ENCODE data around the gene IGF2BP2.
A peak's percentile ranks its signal among the peaks of the same experiment; 100 is the strongest.
"Not testable (repeated sequence)": the region's sequence is repeated elsewhere in the genome, so short reads cannot be mapped to it uniquely, and the experiment has no call there.

The IGF2BP2 gene

DNA sequence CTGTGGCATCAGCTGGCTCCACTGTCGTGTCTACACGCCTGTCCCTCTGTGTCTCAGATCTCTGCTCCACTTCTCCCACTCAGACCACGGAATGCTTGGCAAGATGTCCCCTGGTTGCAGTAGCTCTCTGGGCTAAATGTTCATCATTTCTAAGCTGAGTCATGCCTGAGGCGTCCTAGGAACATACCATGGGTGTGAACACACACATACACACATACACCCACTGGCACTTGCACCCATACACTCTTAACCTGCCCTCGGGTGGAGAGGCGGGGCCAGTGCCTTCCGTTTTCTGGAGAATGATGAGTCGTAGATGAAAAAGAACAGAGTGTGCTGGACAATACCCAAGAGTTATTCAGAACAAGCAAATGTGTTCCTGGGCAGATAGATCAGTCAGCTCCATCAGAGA, 166.3 kb downstream of the IGF2BP2 start:
- peak; percentile 81 for DNase-seq

DNA sequence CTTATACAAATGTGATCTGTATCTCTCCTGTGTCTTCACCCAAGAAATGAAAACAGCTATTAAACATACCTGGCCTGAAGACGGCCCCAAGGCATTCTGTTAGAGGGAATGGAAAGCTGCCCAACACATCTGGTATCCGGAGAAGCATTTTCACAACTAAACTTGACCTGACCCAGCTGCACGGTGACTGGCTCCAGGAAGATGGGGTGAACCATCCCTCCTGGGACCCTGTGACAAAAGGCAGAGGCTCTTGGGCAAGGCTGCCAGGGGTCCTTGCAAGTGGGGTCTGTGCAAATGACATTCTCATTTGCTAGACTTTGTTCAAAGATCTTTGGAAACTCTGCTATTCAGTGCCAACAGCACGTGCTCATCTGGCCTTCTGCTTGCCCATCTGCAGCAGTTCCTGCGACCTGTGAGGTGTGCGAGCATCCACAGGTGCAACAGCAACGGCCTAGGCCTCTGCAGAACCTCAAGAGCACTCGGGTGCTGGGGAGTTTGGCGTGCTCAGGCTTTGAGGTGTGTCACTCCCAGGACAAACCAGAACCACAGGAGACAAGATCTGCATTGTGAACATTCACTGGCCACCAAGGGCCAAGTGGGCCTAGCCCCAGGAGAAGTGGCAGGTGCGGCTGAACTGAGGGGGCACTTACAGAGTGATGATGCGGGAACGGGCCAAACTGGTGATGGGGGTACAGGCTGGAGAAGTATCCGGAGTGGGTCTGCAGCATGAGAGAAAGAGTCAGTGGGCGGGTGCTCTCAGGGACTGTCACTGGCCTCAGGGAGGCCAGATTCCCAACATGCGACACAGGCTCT, 166.9 kb downstream of the IGF2BP2 start:
- no peak for DNase-seq

DNA sequence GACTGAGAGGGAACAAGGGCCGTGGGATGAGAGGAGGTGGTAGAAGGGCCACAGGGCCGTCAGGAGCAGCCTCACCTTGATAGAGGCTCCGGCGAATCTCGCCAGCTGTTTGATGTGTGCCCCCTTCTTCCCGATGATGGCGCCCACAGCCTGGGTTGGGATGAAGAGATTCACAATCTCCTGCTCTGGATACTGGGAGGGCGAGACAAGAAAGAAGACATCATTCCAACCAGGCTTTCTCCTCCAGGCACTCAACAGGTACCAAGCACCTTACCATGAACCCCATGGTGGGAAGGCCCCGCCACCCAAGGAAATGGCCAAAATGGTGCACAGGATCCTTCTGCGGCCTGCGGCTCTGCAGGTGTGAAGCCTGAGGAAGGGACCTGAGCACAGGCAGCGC, 167.6 kb downstream of the IGF2BP2 start:
- no peak for DNase-seq

DNA sequence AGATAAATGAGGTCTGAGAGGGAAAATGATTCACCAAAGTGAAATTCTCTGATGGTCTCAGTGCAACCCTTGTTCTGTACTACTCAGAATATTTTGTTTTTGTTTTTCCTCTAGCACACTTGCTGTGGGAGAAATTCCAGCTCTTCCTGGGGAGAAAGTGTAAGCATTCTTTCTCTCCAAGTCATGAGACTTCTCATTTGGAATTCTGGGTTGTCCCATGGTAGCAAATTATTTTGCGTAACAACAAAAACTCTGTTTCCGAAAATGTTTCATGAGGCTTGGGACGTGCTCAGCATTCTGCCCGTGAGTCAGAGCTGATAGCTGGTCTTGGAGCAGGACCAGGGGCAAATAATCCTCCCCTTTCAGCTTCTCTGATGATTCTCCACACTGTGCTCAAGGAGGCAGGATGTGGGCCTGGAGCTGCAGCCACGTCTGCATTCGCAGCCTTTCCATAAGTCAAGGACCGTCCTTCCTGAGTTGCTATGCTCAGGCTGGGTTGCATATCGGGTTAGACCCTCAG, 168.5 kb downstream of the IGF2BP2 start:
- DNase-seq = peak; percentile 75

DNA sequence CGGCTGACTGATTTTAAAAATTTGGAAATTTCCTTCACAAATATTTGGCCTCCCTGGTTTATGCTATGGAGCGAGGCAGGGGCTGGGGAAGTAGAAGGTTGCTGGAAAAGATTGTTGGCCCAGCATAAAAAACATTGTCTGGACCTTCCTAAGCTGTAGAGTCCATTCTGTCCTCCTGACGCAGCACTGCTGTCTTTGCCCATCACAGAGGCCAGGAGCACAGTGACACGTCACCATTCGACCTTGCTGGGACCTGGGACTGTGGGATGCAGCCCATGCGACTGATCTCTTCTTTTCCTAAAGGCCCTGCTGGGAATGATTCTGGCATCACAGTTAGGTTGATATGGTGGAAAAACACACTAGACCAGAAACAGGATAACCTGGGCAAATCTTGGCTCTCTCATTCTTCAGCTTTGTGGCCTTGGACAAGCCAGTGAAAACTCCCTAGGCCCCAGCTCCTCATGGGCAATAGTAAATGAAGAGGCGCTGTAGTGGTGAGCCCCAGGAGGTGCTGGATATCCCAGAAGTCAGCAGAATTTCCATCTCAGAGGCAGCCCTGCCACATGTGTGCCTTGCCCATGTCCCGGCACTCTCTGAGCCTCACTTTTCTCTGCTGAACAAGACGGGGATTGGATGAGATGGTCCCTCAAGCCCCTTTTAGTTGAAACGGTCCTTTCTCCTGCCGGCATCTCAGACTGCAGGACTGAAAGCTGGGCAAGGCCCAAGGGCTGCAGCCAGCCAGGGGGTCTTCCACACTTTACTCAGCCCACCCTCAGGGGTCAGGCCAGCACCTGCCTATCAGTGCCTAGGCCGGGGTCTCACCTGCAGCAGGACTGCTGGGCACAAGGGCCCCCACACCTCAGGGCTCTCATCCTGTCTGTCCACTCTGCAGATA, 169.2 kb downstream of the IGF2BP2 start:
- DNase-seq = no peak

DNA sequence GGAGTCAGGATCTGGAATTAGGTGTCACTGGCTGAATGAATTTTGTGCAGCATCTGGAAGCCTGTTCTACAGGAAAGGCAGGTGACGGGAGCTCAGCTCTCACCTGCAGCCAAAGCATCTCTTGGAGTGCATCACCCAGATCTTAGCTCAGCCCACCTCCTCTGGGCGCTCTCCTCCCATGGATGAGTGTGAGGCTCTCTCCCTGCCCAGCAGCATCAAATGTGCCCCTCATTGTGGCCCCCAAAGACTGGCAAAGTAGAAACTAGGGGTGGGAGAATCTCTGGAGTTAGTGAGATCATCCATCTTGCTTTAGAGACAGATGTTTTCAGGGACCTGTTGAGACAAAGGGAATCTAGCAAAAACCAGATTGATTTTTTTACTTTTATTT, 170.1 kb downstream of the IGF2BP2 start:
- no peak for DNase-seq

DNA sequence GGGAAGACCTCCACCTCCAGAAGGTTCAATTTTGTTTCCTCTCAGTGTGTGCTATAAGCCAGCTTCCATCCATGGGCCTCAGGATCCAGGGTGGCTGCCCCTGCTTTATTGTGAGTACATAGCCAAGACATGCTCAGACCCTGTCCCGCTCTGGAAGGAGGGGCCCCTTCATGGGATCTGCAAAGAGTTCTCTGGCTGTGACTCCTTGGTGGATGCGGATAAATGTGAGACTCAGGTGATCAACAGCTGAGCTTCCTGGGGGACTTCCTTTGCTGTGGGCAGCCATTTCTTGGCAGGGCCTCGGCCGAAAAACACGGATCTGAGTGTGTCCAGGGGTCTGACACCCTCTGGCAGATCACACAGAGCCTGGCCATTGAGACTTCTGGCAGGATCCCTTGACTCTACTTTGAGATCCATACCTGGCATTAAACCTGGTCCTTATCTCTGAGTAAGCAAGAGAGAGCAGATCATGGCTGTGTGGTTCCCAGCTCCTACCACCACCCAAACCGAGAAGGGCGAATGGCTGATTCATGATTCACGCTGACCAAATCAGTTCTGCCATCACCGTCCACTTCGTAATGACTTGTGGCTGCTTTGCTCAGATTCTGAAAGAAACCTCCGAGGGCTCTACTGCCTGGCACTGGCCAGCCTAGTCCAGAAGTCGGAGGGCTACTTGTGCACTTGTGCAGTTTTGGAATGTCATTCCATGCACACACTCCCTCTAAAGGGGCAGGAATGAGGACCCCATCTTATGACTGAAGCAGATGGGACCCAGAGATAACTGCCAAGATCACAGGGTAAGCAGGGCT, 170.7 kb downstream of the IGF2BP2 start:
- no peak for DNase-seq

DNA sequence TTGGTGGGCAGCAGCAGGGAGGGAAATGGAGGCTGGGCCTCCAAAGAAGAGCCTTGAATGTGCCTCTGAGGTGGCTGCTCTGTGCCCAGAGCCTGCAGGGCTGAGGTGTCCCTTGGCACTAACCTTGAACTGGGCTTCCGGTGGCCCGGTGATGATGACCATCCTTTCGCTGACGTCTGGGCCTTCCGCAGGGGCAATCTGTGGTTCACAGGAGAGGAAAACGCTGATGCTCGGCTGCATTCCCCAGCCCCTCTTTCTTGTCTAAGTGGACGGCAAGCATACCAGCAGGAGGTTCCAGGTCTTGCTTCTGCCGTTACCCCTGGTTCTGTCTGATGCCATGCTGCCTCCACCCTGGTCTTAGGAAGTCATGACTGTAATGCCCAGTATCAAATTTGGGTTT, 172.9 kb downstream of the IGF2BP2 start:
- DNase-seq = no peak

DNA sequence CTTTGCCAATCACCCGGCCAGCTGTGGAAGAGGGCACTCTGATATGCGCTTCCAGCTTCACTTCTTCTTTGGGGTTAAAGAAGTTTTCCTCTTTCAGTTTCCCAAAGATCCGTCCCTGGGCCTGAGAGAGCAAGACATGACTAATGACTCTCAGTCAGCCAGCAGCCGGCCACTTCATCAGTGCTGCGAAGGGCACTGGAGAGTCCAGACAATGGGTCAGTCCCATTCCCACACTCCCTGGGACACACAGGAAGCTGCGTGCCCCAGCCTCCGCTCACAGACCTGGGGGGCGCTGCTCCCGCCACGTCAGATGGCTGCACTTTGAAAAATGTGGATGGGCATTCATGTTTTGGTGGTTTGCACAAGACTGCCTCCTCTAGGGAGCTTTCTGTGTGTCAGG, 175.4 kb downstream of the IGF2BP2 start:
- no peak for DNase-seq

DNA sequence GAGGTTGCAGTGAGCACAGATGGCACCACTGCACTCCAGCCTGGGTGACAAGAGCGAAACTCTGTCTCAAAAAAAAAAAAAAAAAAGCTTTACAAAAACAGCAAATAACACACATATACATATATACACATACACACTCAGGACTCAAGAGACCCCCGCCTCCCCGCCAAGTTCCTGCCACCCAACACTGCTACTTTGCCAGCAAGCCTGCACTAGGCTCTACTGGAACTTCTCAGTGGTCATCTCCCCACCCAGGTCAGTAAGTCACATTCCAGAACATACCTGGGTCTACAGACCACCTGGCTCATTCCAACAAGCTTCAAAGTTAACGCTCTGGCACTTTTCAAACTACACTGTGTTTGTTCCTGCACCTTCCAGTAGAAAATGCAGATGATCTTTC, 176.4 kb downstream of the IGF2BP2 start:
- no peak for DNase-seq

DNA sequence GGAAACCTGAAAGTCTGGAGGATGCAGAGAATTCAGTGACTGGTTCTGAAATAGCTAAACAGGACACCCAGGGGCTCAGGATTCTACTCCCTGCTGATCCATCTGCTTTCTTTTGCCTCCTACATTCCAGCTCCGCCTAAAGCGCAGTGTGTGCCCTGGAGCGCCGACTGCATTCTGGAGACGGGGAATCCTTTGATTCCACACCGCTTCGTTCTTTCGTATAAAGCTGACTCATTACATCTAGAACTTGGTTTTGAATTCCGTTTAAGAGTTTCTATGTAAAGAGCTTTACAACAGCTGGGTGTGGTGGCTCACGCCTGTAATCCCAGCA, 177.0 kb downstream of the IGF2BP2 start:
- DNase-seq = no peak

DNA sequence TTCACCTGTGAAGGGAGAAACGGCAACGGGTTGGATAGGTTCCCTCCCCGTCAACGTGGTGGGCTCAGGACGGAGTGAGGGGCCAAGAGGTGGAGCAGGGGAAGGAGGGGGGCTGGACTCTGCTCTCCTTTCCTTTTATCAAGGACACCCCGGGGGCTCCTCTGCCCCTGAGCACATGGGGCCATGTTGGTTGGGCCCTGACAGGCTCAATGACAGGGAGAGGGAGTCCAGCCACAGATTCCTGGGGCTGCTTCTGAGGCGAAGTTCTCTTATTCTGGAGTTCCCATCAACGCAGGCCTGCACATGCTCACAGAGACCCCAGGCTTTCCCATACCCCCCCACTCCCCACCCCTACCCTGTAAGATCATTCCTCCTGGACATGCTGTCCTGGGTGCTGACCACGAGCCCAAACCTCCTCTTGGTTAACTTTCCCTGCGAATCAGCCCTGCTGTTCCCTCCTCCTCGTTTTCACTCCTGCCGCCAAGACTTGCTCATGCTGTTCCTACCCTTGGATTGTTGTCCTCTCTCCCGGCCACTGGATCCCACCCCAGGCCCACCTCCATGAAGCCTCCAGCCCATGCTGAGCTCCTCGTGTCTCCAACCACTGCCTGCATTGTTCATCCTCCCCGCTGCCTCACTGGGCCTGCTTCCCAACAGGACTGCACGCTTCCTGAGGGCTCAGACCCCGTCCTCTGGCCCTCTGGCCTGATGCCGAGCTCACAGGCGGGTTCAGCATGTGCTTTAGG, 177.5 kb downstream of the IGF2BP2 start:
- DNase-seq = no peak

DNA sequence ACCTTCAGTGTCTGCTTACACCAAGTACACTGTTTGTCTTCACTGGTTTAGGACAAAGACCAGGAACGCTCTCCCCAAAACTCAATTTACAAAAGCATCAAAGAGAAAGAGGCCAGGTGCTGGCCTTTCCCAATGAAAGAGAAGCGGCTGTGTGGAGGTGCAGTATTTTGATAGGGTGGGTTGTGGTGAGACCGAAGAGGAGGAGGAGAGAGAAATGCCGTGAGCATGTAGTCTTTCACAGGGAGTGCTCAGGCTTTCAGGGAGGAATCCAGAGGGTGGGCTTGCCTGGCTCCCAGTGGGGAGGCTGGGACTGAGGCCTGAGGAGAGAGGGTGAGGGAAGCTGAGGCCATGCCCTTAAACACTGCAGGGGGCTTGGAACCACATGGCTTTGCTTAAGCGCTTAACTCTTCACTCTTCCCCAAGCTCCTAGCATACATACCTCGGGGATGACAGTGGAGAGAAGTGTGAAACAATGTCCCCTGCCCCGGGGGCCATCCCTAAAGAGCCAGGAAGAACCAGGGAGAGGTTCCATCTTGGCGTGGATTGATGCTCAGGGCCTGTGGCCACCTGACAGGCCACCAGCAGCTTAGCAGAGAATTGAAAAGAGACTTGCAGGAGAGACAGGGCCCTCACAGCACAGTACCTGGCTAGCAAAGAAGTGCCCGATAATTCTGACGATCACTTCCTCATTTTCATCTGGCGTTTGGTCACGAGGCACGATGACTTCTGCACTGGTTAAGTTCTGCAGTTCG, 178.3 kb downstream of the IGF2BP2 start:
- no peak for DNase-seq

DNA sequence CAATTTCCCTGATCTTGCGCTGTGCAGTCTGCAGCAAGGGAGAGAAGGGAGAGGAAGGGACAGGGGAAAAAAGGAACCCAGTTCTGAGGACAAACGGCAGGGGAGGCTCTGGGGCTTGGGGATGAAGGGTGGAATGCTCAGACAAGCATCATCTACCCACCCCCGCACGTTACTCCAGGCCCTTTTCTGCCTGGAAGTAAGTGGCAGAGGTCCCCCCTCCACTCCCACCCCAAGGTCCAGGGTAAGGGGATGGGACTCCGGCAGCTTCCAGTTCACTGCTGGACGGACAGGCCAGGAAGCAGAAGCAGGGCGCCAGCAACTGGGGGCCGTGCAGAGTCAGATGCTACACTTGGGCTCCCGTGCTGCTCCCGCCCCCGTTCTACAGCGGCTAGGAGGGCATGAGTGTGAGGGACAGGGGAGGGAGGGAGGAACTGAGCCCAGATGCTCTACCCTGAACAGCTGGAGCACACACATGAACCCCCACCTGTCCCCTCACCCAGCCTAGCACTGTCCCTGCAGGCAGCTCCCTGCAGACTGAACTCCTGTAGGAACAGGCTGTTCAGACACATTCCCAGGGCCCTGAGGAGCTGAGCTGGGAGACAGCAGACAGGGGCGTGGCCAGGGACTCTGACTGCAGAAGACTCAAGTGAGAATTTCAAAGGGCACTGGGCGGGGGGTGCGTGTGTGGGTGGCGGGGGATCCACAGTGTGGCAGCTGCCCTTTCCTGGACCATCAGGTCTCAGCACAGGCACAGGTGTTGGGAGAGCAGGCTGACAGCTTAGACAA, 179.1 kb downstream of the IGF2BP2 start:
- DNase-seq = no peak

DNA sequence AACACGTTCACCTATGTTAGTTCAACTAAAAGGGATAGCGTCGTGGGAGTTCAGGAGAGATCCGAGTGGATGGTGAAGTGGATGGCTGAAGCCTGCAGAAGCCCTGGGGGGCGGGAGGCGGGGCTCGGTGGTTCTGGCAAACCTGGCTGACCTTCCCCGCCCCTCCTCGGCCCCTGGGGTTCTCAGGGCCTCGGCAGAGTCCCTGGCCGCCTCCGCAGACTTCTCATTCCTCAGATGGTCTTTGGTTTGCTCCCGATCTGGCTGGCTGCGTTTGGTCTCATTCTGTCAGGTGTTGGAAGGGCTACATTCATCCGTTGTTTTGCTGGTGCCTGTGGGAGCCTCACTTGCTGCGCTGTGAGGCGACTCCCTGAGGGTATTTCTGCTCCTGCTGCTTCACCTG, 179.7 kb downstream of the IGF2BP2 start:
- DNase-seq = not testable (repeated sequence)

DNA sequence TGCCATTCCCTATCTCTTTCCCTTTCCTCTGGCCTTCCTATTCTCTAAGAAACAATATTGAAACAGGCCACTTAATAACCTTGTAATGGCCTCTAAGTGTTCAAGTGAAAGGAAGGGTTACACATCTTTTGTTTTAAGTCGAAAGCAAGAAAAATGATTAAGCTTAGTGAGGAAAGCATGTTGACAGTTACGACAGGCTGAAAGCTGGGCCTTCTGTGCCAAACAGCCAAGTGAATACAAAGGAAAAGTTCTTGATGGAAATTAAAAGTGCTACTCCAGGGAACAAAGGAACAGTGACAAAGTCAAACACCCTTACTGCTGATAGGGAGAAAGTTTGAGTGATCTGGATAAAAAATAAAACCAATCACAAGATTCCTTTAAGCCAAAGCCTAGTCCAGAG, 184.5 kb downstream of the IGF2BP2 start:
- no peak for DNase-seq

DNA sequence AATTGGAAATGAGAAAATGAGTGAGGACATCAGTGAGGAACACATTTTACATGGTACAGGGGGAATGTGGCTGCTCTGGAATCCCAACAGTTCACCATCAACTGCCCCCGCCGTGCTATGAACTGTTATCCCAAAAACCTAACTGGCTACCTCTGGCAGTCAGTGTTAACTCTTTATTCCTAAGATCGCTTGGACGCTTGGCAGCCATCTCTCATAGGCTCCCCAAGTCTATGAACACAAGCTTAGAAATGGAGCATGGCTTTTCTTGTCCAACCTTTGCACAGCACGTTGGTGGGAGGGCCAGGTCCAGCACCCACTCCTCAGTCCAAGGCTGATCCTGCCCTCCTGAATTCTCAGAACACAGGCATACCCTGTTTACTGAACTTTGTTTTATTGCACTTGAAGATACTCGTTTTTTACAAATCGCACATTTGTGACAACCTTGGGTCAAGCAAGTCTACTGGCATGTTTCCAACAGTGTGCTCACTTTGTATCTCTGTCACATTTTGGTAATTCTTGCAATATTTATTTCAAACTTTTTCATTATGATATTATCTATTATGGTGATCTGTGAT, 185.1 kb downstream of the IGF2BP2 start:
- DNase-seq = no peak

DNA sequence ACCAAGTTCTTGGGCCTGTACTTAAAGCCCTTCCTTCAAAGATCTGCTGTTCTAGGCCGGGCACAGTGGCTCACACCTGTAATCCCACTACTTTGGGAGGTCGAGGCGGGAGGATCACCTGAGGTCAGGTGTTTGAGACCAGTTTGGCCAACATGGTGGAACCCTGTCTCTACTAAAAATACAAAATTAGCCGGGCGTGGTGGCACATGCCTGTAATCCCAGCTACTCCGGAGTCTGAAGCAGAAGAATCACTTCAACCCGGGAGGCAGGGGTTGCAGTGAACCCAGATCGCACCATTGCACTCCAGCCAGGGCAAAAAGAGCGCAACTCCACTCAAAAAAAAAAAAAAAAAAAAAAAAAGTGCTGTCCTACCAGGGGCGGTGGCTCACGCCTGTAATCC, 186.2 kb downstream of the IGF2BP2 start:
- not testable (repeated sequence) for DNase-seq

DNA sequence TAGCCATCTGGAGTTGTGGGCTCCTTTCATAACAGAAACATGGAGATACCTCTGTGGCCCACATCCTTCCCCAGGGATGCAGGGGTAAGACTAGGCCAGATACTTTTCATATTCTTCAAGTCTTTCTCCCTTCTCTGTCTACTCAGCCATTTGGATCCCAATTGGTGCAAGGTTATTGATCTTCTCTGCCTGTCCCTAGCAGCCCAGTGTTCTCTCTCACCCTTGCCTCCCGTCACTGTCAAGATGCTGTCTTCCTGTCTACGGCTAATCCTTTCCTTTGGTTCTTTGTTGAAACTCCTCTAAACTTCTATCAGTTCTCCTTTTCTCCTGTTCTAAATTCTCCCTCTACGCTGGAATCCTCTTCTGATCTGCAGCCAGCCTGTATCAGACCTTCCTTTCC, 187.5 kb downstream of the IGF2BP2 start:
- DNase-seq = no peak

DNA sequence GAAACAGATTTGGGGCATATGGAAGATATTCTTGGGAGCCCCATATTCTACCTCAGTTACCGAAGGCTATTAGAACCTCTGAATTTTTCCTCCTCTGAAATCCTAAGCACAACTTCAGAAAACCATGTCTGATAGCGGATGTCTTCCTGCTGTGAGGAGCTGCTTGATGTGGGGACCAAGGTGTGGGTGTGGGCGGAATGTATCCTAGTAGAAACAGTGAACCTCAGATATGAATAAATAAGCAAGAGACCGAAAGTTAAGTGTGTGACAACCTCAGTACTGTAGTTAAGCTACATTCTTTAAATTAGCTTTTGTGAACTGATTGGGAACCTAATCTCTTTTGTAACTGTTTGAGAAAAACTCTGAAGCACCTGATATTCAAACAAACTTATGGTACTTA, 191.8 kb downstream of the IGF2BP2 start:
- DNase-seq = no peak
